GM13977 (cell line): Measurements from ENCODE around the gene PARD6G.

ENCODE experiments used
- DNase-seq: peaks from one replicate; pipeline ENCODE4 v3.0.0; 2012; ENCODE audit warnings: low spot score
- CTCF ChIP-seq: IDR thresholded peaks from 2 replicates; pipeline ENCODE4 v1.5.1; 2012; ENCODE audit warnings: mild to moderate bottlenecking, control low read depth; ENCODE audit not compliant: insufficient read depth; ENCODE audit errors: extremely low read depth, missing control alignments
- in situ Hi-C: fragments of 300-500 bp; cut with MboI; formaldehyde crosslinking; loops from one replicate; pipeline ENCODE4 v1.12.0; 2022; ENCODE audit warnings: low sequenced_read_pairs, low pct_unique_long_range_greater_than_20kb, mixed read lengths, inconsistent platforms; ENCODE audit not compliant: unreplicated experiment

Gene PARD6G

GRCh38 chr18:80171054-80171872 is 76.1 kb downstream of the PARD6G start:
- in situ Hi-C loops: no loop called here
- DNase-seq: peak; percentile 73
- TF ChIP-seq CTCF: peak; percentile 93

GRCh38 chr18:80170395-80171053 is 76.8 kb downstream of the PARD6G start:
- no peak for DNase-seq
- in situ Hi-C loops: no loop called here
- no peak for TF ChIP-seq CTCF

- no peak for DNase-seq
- in situ Hi-C loops: no loop called here
- no peak for TF ChIP-seq CTCF
Measured at GRCh38 chr18:80169607-80170006, 77.7 kb downstream of the PARD6G start.

GRCh38 chr18:80168982-80169381 is 78.3 kb downstream of the PARD6G start:
- no peak for TF ChIP-seq CTCF
- in situ Hi-C loops: no loop called here
- no peak for DNase-seq

GRCh38 chr18:80168346-80168745 is 79.0 kb downstream of the PARD6G start:
- no peak for DNase-seq
- in situ Hi-C loops: no loop called here
- no peak for TF ChIP-seq CTCF

- no peak for TF ChIP-seq CTCF
- DNase-seq: no peak
- in situ Hi-C loops: no loop called here
Measured at GRCh38 chr18:80167931-80168330, 79.4 kb downstream of the PARD6G start.
